ENCODE results near the gene GRIPAP1. TPM values are rescaled to one million over a fixed set of nuclear protein-coding genes. Genes with fewer than 3 reads are reported as not detected.

GRIPAP1 gene
- total RNA-seq, 1 experiment from 2014 or later = 19.9 TPM

- H3K36me3 ChIP-seq (replicated peaks; ENCODE audit: control insufficient read depth, insufficient read depth, low read length) = peaks cover 6% of the 10 kb centered on the region
- no peaks in the 10 kb centered on the region for H3K27me3 ChIP-seq (ENCODE audit: control insufficient read depth, insufficient read depth, low read length)
- DNase-seq = no peak
- no peak overlapping the region for H3K4me3 ChIP-seq (ENCODE audit: insufficient read depth, low read depth, low read length)
These were observed 67.3 kb downstream of the GRIPAP1 start for GRCh38 chrX:48934581-48935300.

GRCh38 chrX:48933757-48934156 lies 68.3 kb downstream of the GRIPAP1 start:
- no peaks in the 10 kb centered on the region for H3K27me3 ChIP-seq (ENCODE audit: control insufficient read depth, insufficient read depth, low read length)
- no peak overlapping the region for H3K4me3 ChIP-seq (ENCODE audit: insufficient read depth, low read depth, low read length)
- H3K36me3 ChIP-seq (replicated peaks; ENCODE audit: control insufficient read depth, insufficient read depth, low read length) = peaks cover 6% of the 10 kb centered on the region
- no peak for DNase-seq

- DNase-seq = peak; percentile 74
- Histone ChIP-seq H3K4me3 (ENCODE audit: insufficient read depth, low read depth, low read length) (no peak overlapping the region), H3K36me3 (replicated peaks; ENCODE audit: control insufficient read depth, insufficient read depth, low read length) (peaks cover 12% of the 10 kb centered on the region), H3K27me3 (ENCODE audit: control insufficient read depth, insufficient read depth, low read length) (no peaks in the 10 kb centered on the region)
These were observed 74.2 kb downstream of the GRIPAP1 start for GRCh38 chrX:48927736-48928382.

GRCh38 chrX:48927123-48927522 lies 74.9 kb downstream of the GRIPAP1 start:
- Histone ChIP-seq H3K36me3 (replicated peaks; ENCODE audit: control insufficient read depth, insufficient read depth, low read length) (peaks cover 11% of the 10 kb centered on the region), H3K4me3 (ENCODE audit: insufficient read depth, low read depth, low read length) (peak overlapping the region; percentile 4; the same call in 1 of the 2 replicates), H3K27me3 (ENCODE audit: control insufficient read depth, insufficient read depth, low read length) (no peaks in the 10 kb centered on the region)
- peak; percentile 84 for DNase-seq

GRCh38 chrX:48924270-48924669 lies 77.8 kb downstream of the GRIPAP1 start:
- Histone ChIP-seq H3K36me3 (replicated peaks; ENCODE audit: control insufficient read depth, insufficient read depth, low read length) (peaks cover 11% of the 10 kb centered on the region), H3K4me3 (ENCODE audit: insufficient read depth, low read depth, low read length) (no peak overlapping the region), H3K27me3 (ENCODE audit: control insufficient read depth, insufficient read depth, low read length) (no peaks in the 10 kb centered on the region)
- no peak for DNase-seq

GRCh38 chrX:48923771-48924170 lies 78.3 kb downstream of the GRIPAP1 start:
- Histone ChIP-seq H3K27me3 (ENCODE audit: control insufficient read depth, insufficient read depth, low read length) (no peaks in the 10 kb centered on the region), H3K4me3 (ENCODE audit: insufficient read depth, low read depth, low read length) (no peak overlapping the region), H3K36me3 (replicated peaks; ENCODE audit: control insufficient read depth, insufficient read depth, low read length) (peaks cover 11% of the 10 kb centered on the region)
- no peak for DNase-seq

Other genes starting within 250 kb of the GRIPAP1 start
- gene GLOD5, start 240.5 kb downstream of the GRIPAP1 start, total RNA-seq (2014; rRNA removed; shearing (Covaris generic)) = not detected in 2 replicates
- not detected in 2 replicates for gene GATA1, start 215.7 kb downstream of the GRIPAP1 start, total RNA-seq (2014; rRNA removed; shearing (Covaris generic))
- 52.4 and 54.8 TPM in 2 replicates for gene HDAC6, start 200.2 kb downstream of the GRIPAP1 start, total RNA-seq (2014; rRNA removed; shearing (Covaris generic))
- 0.21 TPM in 1 of 2 replicates, not detected in the other for gene ERAS, start 175.8 kb downstream of the GRIPAP1 start, total RNA-seq (2014; rRNA removed; shearing (Covaris generic))
- 0.59 and 1.6 TPM in 2 replicates for gene PCSK1N, start 166.7 kb downstream of the GRIPAP1 start, total RNA-seq (2014; rRNA removed; shearing (Covaris generic))
- gene TIMM17B, start 104.5 kb downstream of the GRIPAP1 start, total RNA-seq (2014; rRNA removed; shearing (Covaris generic)) = 129 and 157 TPM in 2 replicates
- 30.2 and 39.8 TPM in 2 replicates for gene PQBP1, start 104.3 kb downstream of the GRIPAP1 start, total RNA-seq (2014; rRNA removed; shearing (Covaris generic))
- gene SLC35A2, start 90.6 kb downstream of the GRIPAP1 start, total RNA-seq (2014; rRNA removed; shearing (Covaris generic)) = 12.0 and 12.3 TPM in 2 replicates
- gene PIM2, start 83.2 kb downstream of the GRIPAP1 start, total RNA-seq (2014; rRNA removed; shearing (Covaris generic)) = 161 and 207 TPM in 2 replicates
- gene OTUD5, start 44.7 kb downstream of the GRIPAP1 start, total RNA-seq (2014; rRNA removed; shearing (Covaris generic)) = 32.6 and 35.1 TPM in 2 replicates
- 0.76 and 1.00 TPM in 2 replicates for gene KCND1, start 30.4 kb downstream of the GRIPAP1 start, total RNA-seq (2014; rRNA removed; shearing (Covaris generic))
- gene TFE3, start 41.1 kb upstream of the GRIPAP1 start, total RNA-seq (2014; rRNA removed; shearing (Covaris generic)) = 41.6 and 45.9 TPM in 2 replicates
- gene CCDC120, start 56.7 kb upstream of the GRIPAP1 start, total RNA-seq (2014; rRNA removed; shearing (Covaris generic)) = 4.7 and 5.8 TPM in 2 replicates
- gene PRAF2, start 71.7 kb upstream of the GRIPAP1 start, total RNA-seq (2014; rRNA removed; shearing (Covaris generic)) = 6.3 and 6.7 TPM in 2 replicates
- 28.5 and 33.6 TPM in 2 replicates for gene WDR45, start 77.6 kb upstream of the GRIPAP1 start, total RNA-seq (2014; rRNA removed; shearing (Covaris generic))
- 24.4 and 31.4 TPM in 2 replicates for gene GPKOW, start 121.5 kb upstream of the GRIPAP1 start, total RNA-seq (2014; rRNA removed; shearing (Covaris generic))
- gene MAGIX, start 160.5 kb upstream of the GRIPAP1 start, total RNA-seq (2014; rRNA removed; shearing (Covaris generic)) = 0.21 and 1.00 TPM in 2 replicates
- gene PLP2, start 169.6 kb upstream of the GRIPAP1 start, total RNA-seq (2014; rRNA removed; shearing (Covaris generic)) = 1.1 and 1.5 TPM in 2 replicates
- gene PRICKLE3, start 184.1 kb upstream of the GRIPAP1 start, total RNA-seq (2014; rRNA removed; shearing (Covaris generic)) = 8.9 and 13.9 TPM in 2 replicates
- 1.7 and 1.9 TPM in 2 replicates for gene SYP, start 197.9 kb upstream of the GRIPAP1 start, total RNA-seq (2014; rRNA removed; shearing (Covaris generic))
- 0.55 and 2.1 TPM in 2 replicates for gene CACNA1F, start 231.1 kb upstream of the GRIPAP1 start, total RNA-seq (2014; rRNA removed; shearing (Covaris generic))
- gene CCDC22, start 233.2 kb upstream of the GRIPAP1 start, total RNA-seq (2014; rRNA removed; shearing (Covaris generic)) = 11.1 and 13.7 TPM in 2 replicates

Measured in H7 (cell line).